ENCODE data around the gene PDE4D. TPM values are rescaled to one million over a fixed set of nuclear protein-coding genes. Genes with fewer than 3 reads are reported as not detected.

Gene PDE4D
- polyA plus RNA-seq, 1 donor (not counting 4 experiments of a cell fraction or from before 2014, with no cell fraction given), result 3.6 TPM

DNA sequence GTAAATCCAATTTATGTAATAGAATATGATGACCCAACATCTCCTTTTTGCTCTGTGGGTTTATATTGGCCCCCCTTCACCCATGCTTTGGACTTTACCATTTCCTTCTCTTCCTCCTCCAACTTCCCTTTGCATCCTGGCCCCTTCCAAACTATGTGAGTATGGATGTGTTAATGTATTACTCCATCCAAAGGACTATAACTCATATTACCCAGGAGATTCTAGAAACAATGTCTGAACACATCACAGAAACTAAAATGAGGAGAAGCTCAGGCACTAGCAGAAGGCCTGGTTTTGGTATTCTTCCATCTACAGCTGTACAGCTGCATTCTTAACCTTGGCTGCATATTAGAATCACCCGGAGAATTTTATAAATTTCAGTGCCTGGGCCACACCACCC lies 110.7 kb downstream of the PDE4D start:
- TF ChIP-seq, protein P1, sequence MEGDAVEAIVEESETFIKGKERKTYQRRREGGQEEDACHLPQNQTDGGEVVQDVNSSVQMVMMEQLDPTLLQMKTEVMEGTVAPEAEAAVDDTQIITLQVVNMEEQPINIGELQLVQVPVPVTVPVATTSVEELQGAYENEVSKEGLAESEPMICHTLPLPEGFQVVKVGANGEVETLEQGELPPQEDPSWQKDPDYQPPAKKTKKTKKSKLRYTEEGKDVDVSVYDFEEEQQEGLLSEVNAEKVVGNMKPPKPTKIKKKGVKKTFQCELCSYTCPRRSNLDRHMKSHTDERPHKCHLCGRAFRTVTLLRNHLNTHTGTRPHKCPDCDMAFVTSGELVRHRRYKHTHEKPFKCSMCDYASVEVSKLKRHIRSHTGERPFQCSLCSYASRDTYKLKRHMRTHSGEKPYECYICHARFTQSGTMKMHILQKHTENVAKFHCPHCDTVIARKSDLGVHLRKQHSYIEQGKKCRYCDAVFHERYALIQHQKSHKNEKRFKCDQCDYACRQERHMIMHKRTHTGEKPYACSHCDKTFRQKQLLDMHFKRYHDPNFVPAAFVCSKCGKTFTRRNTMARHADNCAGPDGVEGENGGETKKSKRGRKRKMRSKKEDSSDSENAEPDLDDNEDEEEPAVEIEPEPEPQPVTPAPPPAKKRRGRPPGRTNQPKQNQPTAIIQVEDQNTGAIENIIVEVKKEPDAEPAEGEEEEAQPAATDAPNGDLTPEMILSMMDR (optimal IDR thresholded peaks at IDR 0.05 in 1 of 3, IDR thresholded peaks at IDR 0.05 in 1 of 3, conservative IDR thresholded peaks at IDR 0.05 in 1 of 3; ENCODE audit: extremely low read depth in 1 of 3, insufficient read depth in 2 of 3, low read length in 3 of 3), result no peak
- no peak for TF ChIP-seq EZH2 (IDR thresholded peaks at IDR 0.05; ENCODE audit: low read length)
- FAIRE-seq, result no peak

DNA sequence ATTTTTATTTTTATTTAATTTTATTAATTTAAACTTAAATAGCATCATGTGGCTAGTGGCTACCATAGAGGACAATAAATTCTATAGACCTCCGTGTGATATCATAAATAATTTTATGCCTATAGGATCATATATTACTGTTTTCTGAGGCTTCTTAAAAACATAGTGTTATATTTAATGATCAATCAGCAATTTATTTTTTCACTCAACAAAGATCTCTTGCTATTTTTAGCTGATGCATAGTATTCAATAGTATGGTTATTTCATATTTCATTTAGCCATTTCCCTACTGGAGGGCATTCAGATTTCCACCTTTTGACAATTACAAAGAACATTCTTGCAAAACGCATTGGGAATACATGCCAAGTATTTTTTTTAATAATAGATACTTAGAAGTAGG lies 114.1 kb downstream of the PDE4D start:
- H3K4me2 ChIP-seq (ENCODE audit: control insufficient read depth, extremely low read depth, insufficient read depth, low read depth, low read length), result no peak overlapping the region
- no peak overlapping the region for H2AFZ ChIP-seq (ENCODE audit: control insufficient read depth, low read length)
- H3K79me2 ChIP-seq (ENCODE audit: control insufficient read depth, insufficient read depth, low read length), result no peaks in the 10 kb centered on the region
- H3K36me3 ChIP-seq (ENCODE audit: control insufficient read depth in 2 of 2, extremely low read depth in 1 of 2, insufficient read depth in 2 of 2, low read length in 2 of 2), result no peaks in the 10 kb centered on the region
- H3K27me3 ChIP-seq (ENCODE audit: control insufficient read depth, extremely low read depth, insufficient read depth, low read length), result no peaks in the 10 kb centered on the region
- FAIRE-seq, result no peak
- no peaks in the 10 kb centered on the region for H3K9me3 ChIP-seq (ENCODE audit: control insufficient read depth, low read depth, low read length)
- no peaks in the 10 kb centered on the region for H4K20me1 ChIP-seq (ENCODE audit: control insufficient read depth, extremely low read depth, insufficient read depth, low read length)
- H3K9me1 ChIP-seq (ENCODE audit: control insufficient read depth, extremely low read depth, insufficient read depth, low read length), result no peaks in the 10 kb centered on the region
- TF ChIP-seq, protein P1 (optimal IDR thresholded peaks at IDR 0.05 in 1 of 3, IDR thresholded peaks at IDR 0.05 in 1 of 3, conservative IDR thresholded peaks at IDR 0.05 in 1 of 3; ENCODE audit: extremely low read depth in 1 of 3, insufficient read depth in 2 of 3, low read length in 3 of 3), result no peak
- TF ChIP-seq EZH2 (IDR thresholded peaks at IDR 0.05; ENCODE audit: low read length), result no peak
- no peak overlapping the region for H3K27ac ChIP-seq (ENCODE audit: control insufficient read depth, insufficient read depth, low read length)
- H3K4me1 ChIP-seq (ENCODE audit: control insufficient read depth, extremely low read depth, insufficient read depth, low read length), result no peaks in the 10 kb centered on the region
- DNase-seq (ENCODE audit: low read depth, low spot score), result no peak
- no peak overlapping the region for H3K4me3 ChIP-seq (ENCODE audit: control insufficient read depth in 2 of 3, extremely low read depth in 1 of 3, insufficient read depth in 2 of 3, low read depth in 1 of 3, low read length in 3 of 3)
- dilution Hi-C loops (cut with MboI; ENCODE audit: extremely low pct_ligation_motif_present, low sequenced_read_pairs), result no loop called here
- H3K9ac ChIP-seq (ENCODE audit: control insufficient read depth, extremely low read depth, insufficient read depth, low read length), result no peak overlapping the region

More for the DNA sequence above, 110.7 kb downstream of the PDE4D start:
- H3K4me2 ChIP-seq (ENCODE audit: control insufficient read depth, extremely low read depth, insufficient read depth, low read depth, low read length), result no peak overlapping the region
- H3K27me3 ChIP-seq (ENCODE audit: control insufficient read depth, extremely low read depth, insufficient read depth, low read length), result no peaks in the 10 kb centered on the region
- H3K27ac ChIP-seq (ENCODE audit: control insufficient read depth, insufficient read depth, low read length), result no peak overlapping the region
- dilution Hi-C loops (cut with MboI; ENCODE audit: extremely low pct_ligation_motif_present, low sequenced_read_pairs), result no loop called here
- H3K9me3 ChIP-seq (ENCODE audit: control insufficient read depth, low read depth, low read length), result no peaks in the 10 kb centered on the region
- no peak for DNase-seq (ENCODE audit: low read depth, low spot score)
- H3K4me3 ChIP-seq (ENCODE audit: control insufficient read depth in 2 of 3, extremely low read depth in 1 of 3, insufficient read depth in 2 of 3, low read depth in 1 of 3, low read length in 3 of 3), result no peak overlapping the region
- H3K4me1 ChIP-seq (ENCODE audit: control insufficient read depth, extremely low read depth, insufficient read depth, low read length), result peaks cover 17% of the 10 kb centered on the region
- no peaks in the 10 kb centered on the region for H3K79me2 ChIP-seq (ENCODE audit: control insufficient read depth, insufficient read depth, low read length)
- no peaks in the 10 kb centered on the region for H3K9me1 ChIP-seq (ENCODE audit: control insufficient read depth, extremely low read depth, insufficient read depth, low read length)
- no peaks in the 10 kb centered on the region for H3K36me3 ChIP-seq (ENCODE audit: control insufficient read depth in 2 of 2, extremely low read depth in 1 of 2, insufficient read depth in 2 of 2, low read length in 2 of 2)
- H2AFZ ChIP-seq (ENCODE audit: control insufficient read depth, low read length), result no peak overlapping the region
- H3K9ac ChIP-seq (ENCODE audit: control insufficient read depth, extremely low read depth, insufficient read depth, low read length), result no peak overlapping the region
- H4K20me1 ChIP-seq (ENCODE audit: control insufficient read depth, extremely low read depth, insufficient read depth, low read length), result no peaks in the 10 kb centered on the region
